IMR-90 (cell line): ENCODE results near the gene ZNF423. TPM values are rescaled to one million over a fixed set of nuclear protein-coding genes. Genes with fewer than 3 reads are reported as not detected.

Experiments used
- ATAC-seq: fragments of 200-7000 bp; cut with Tn5 transposase; 2 replicates; pipeline ENCODE4 v1.9.1; 2020; ENCODE audit warnings: low read depth, mild to moderate bottlenecking, moderate library complexity
- BruUV-seq: library from RNA; stranded (reverse); fragments of 400-500 nt; replicated peaks from 2 replicates; lab custom pipeline; 2021; lab: Mats Ljungman, UMichigan
- CTCF ChIA-PET: fragments of 300-600 bp; formaldehyde crosslinking; extraction: SDS; loops from one replicate; lab custom pipeline; 2021; ENCODE audit warnings: antibody characterized with exemption; lab: Yijun Ruan, JAX
- POLR2A ChIA-PET: fragments of 300-600 bp; sonication (Branson Sonifier 250); formaldehyde crosslinking; loops from one replicate; lab custom pipeline; 2022; ENCODE audit warnings: antibody characterized with exemption; ENCODE audit not compliant: unreplicated experiment; lab: Charles Lee
- DNase-seq: peaks from one replicate; pipeline ENCODE4 v3.0.0; 2013
- H2AFZ ChIP-seq: replicated peaks from 2 replicates; pipeline ENCODE3; 2013; ENCODE audit warnings: low read length, mild to moderate bottlenecking; ENCODE audit not compliant: poor library complexity
- H2AK5ac ChIP-seq: 2 replicates; pipeline ENCODE4 v1.6.1; 2013; ENCODE audit warnings: low read depth, low read length, inconsistent platforms
- H2AK9ac ChIP-seq: replicated peaks from 2 replicates; pipeline ENCODE3; 2013; ENCODE audit warnings: mild to moderate bottlenecking, low read depth, low read length, moderate library complexity; ENCODE audit not compliant: poor library complexity
- H2BK120ac ChIP-seq: 2 replicates; pipeline ENCODE4 v1.6.1; 2013; ENCODE audit warnings: low read depth, low read length, inconsistent platforms
- H2BK15ac ChIP-seq: 3 replicates; pipeline ENCODE4 v1.6.1; 2013; ENCODE audit warnings: low read depth, low read length, inconsistent platforms
- H2BK20ac ChIP-seq: 2 replicates; pipeline ENCODE4 v1.6.1; 2013; ENCODE audit warnings: low read depth, mild to moderate bottlenecking, inconsistent platforms, low read length, moderate library complexity
- H2BK5ac ChIP-seq: 2 replicates; pipeline ENCODE4 v1.6.1; 2013; ENCODE audit warnings: mild to moderate bottlenecking, low read depth, low read length, inconsistent platforms; ENCODE audit not compliant: poor library complexity, severe bottlenecking
- H3K14ac ChIP-seq: replicated peaks from 2 replicates; pipeline ENCODE4 v1.6.1; 2013; ENCODE audit warnings: low read depth, low read length, inconsistent platforms
- H3K18ac ChIP-seq: 2 replicates; pipeline ENCODE4 v1.6.1; 2013; ENCODE audit warnings: low read depth, low read length, control low read depth
- H3K23ac ChIP-seq: 2 replicates; pipeline ENCODE4 v1.6.1; 2013; ENCODE audit warnings: low read depth, low read length, inconsistent platforms
- H3K27ac ChIP-seq: 2 replicates; pipeline ENCODE4 v1.5.1; 2013; ENCODE audit warnings: mild to moderate bottlenecking, control low read depth, low read length; ENCODE audit not compliant: insufficient read depth
- H3K27me3 ChIP-seq: 2 replicates; pipeline ENCODE4 v1.6.1; 2013; ENCODE audit warnings: low read length; ENCODE audit not compliant: control insufficient read depth, insufficient read depth
- H3K36me3 ChIP-seq: 2 replicates; pipeline ENCODE4 v1.6.1; 2013; ENCODE audit warnings: low read length, mixed read lengths; ENCODE audit not compliant: control insufficient read depth, insufficient read depth
- H3K4ac ChIP-seq: 2 replicates; pipeline ENCODE4 v1.6.1; 2013; ENCODE audit warnings: low read depth, low read length, inconsistent platforms
- H3K4me1 ChIP-seq: 2 replicates; pipeline ENCODE4 v1.6.1; 2013; ENCODE audit warnings: low read length, mixed read lengths; ENCODE audit not compliant: control insufficient read depth, insufficient read depth
- H3K4me2 ChIP-seq: 2 replicates; pipeline ENCODE4 v1.6.1; 2013; ENCODE audit warnings: low read depth, mild to moderate bottlenecking, control low read depth, low read length, moderate library complexity
- H3K4me3 ChIP-seq: 2 replicates; pipeline ENCODE4 v1.5.1; 2013; ENCODE audit warnings: low read depth, mild to moderate bottlenecking, control low read depth, low read length, moderate library complexity; ENCODE audit not compliant: insufficient read depth
- H3K56ac ChIP-seq: 2 replicates; pipeline ENCODE4 v1.6.1; 2013; ENCODE audit warnings: low read length, inconsistent platforms; ENCODE audit not compliant: insufficient read depth; ENCODE audit errors: extremely low read depth
- H3K79me1 ChIP-seq, 2 experiments: 2 replicates each; pipeline ENCODE4 v1.6.1; 2013; ENCODE audit warnings: low read length in 2 of 2, inconsistent platforms in 1 of 2, low read depth in 1 of 2
- H3K9ac ChIP-seq: 2 replicates; pipeline ENCODE4 v1.6.1; 2013; ENCODE audit warnings: low read depth, low read length, control low read depth
- H3K9me1 ChIP-seq: 2 replicates; pipeline ENCODE4 v1.6.1; 2013; ENCODE audit warnings: low read length, inconsistent platforms; ENCODE audit not compliant: insufficient read depth
- H3K9me3 ChIP-seq: 2 replicates; pipeline ENCODE4 v1.6.1; 2013; ENCODE audit warnings: low read length; ENCODE audit not compliant: control insufficient read depth, insufficient read depth
- H4K20me1 ChIP-seq: 2 replicates; pipeline ENCODE4 v1.6.1; 2013; ENCODE audit warnings: low read length, inconsistent platforms; ENCODE audit not compliant: insufficient read depth
- H4K5ac ChIP-seq: 2 replicates; pipeline ENCODE4 v1.6.1; 2013; ENCODE audit warnings: mild to moderate bottlenecking, low read depth, low read length, control low read depth
- H4K8ac ChIP-seq, 2 experiments: 2 replicates each; pipeline ENCODE4 v1.6.1; 2013; ENCODE audit warnings: low read depth in 2 of 2, low read length in 2 of 2, control low read depth in 1 of 2, inconsistent platforms in 1 of 2
- H4K91ac ChIP-seq: 2 replicates; pipeline ENCODE4 v1.6.1; 2013; ENCODE audit warnings: low read depth, low read length, inconsistent platforms; ENCODE audit not compliant: insufficient read depth
- BHLHE40 ChIP-seq: fragments of 150-350 bp; IDR thresholded peaks from 2 replicates; pipeline ENCODE4 v1.6.1; 2016; ENCODE audit warnings: mild to moderate bottlenecking, low read depth, low read length
- CEBPB ChIP-seq: IDR thresholded peaks from 2 replicates; pipeline ENCODE4 v1.6.1; 2012; ENCODE audit warnings: low read depth, low read length, improper control_type of control experiment
- CHD1 ChIP-seq: IDR thresholded peaks from 2 replicates; pipeline ENCODE4 v1.6.1; 2012; ENCODE audit warnings: low read depth, low read length, improper control_type of control experiment
- FOS ChIP-seq: fragments of 150-350 bp; IDR thresholded peaks from 2 replicates; pipeline ENCODE4 v1.6.1; 2016; ENCODE audit warnings: low read depth, low read length
- MAFK ChIP-seq: IDR thresholded peaks from 2 replicates; pipeline ENCODE4 v1.6.1; 2012; ENCODE audit warnings: low read depth, low read length, improper control_type of control experiment
- MAZ ChIP-seq: IDR thresholded peaks from 2 replicates; pipeline ENCODE4 v1.6.1; 2012; ENCODE audit warnings: low read depth, mild to moderate bottlenecking, low read length, improper control_type of control experiment, moderate library complexity, borderline replicate concordance
- MXI1 ChIP-seq: IDR thresholded peaks from 2 replicates; pipeline ENCODE4 v1.6.1; 2012; ENCODE audit warnings: low read depth, mild to moderate bottlenecking, low read length, moderate library complexity, borderline replicate concordance
- NFE2L2 ChIP-seq: fragments of 150-350 bp; IDR thresholded peaks from 2 replicates; pipeline ENCODE4 v1.6.1; 2016; ENCODE audit warnings: low read depth, mild to moderate bottlenecking, low read length
- POLR2A ChIP-seq: IDR thresholded peaks from 2 replicates; pipeline ENCODE4 v1.6.1; 2012; ENCODE audit warnings: mild to moderate bottlenecking, low read depth, low read length
- RAD21 ChIP-seq: IDR thresholded peaks from 2 replicates; pipeline ENCODE4 v1.6.1; 2012; ENCODE audit warnings: low read length, improper control_type of control experiment
- RCOR1 ChIP-seq: IDR thresholded peaks from 2 replicates; pipeline ENCODE4 v1.6.1; 2012; ENCODE audit warnings: mild to moderate bottlenecking, low read length, improper control_type of control experiment; ENCODE audit not compliant: insufficient replicate concordance
- RFX5 ChIP-seq: IDR thresholded peaks from 2 replicates; pipeline ENCODE4 v1.8.0; 2012; ENCODE audit warnings: low read depth, mild to moderate bottlenecking, low read length, moderate library complexity
- SMC3 ChIP-seq: fragments of 150-350 bp; IDR thresholded peaks from 2 replicates; pipeline ENCODE4 v1.6.1; 2016; ENCODE audit warnings: low read depth, mild to moderate bottlenecking, antibody characterized with exemption, low read length, moderate library complexity
- USF2 ChIP-seq: fragments of 150-350 bp; IDR thresholded peaks from 2 replicates; pipeline ENCODE4 v1.6.1; 2017; ENCODE audit warnings: mild to moderate bottlenecking, antibody characterized with exemption, low read length, low read depth
- WGBS, 2 experiments: methylation state at CpG; one replicate each; pipeline versions ENCODE4 v1.1.5 to v1.1.7; 2013; ENCODE audit warnings: missing lambda C conversion rate in 2 of 2; ENCODE audit not compliant: insufficient read length in 1 of 2; ENCODE audit errors: extremely low coverage in 2 of 2; 5-methylcytosine and 5-hydroxymethylcytosine counted together
- dilution Hi-C: fragments of 300-500 bp; cut with HindIII; formaldehyde crosslinking; loops from one replicate; pipeline ENCODE4 v1.14.3; 2018; ENCODE audit warnings: low sequenced_read_pairs; ENCODE audit not compliant: unreplicated experiment
- in situ Hi-C: fragments of 300-500 bp; cut with MboI; formaldehyde crosslinking; loops from 3 replicates; pipeline ENCODE4 v1.14.3; 2019; ENCODE audit warnings: low sequenced_read_pairs, inconsistent platforms, mixed read lengths
- intact Hi-C: fragments of 100-400 bp; cut with micrococcal nuclease; formaldehyde crosslinking; loops from 2 replicates; pipeline ENCODE4 v1.10.0; 2022
- polyA plus RNA-seq, 3 experiments: library from polyadenylated mRNA; depleted of rRNA; stranded (reverse); fragments of >200 nt; gene quantifications; 2 replicates each; pipeline ENCODE4 v1.2.3, GENCODE V29; 2012; ENCODE audit warnings: low replicate concordance in 1 of 3
- total RNA-seq: library from RNA; depleted of rRNA; stranded (reverse); fragments of >200 nt; gene quantifications from 2 replicates; pipeline ENCODE4 v1.2.3, GENCODE V29; 2012
- TF ChIP-seq, protein P1 (sequence below): conservative IDR thresholded peaks from 2 replicates; pipeline ENCODE4 v1.5.1; 2012; ENCODE audit warnings: mild to moderate bottlenecking, low read depth, low read length, improper control_type of control experiment
- TF ChIP-seq, protein P2 (sequence below): fragments of 150-350 bp; IDR thresholded peaks from 2 replicates; pipeline ENCODE4 v1.6.1; 2016; ENCODE audit warnings: low read depth, mild to moderate bottlenecking, low read length, moderate library complexity, borderline replicate concordance

The ZNF423 gene
- total and polyA plus RNA-seq, 2 of the 4 experiments (the other 2 are of a cell fraction), result under 0.01 to 0.10 TPM

- no peak overlapping the region for H3K56ac ChIP-seq
- CTCF ChIA-PET, result no interaction called here
- BruUV-seq, result no TSS peak
- no peak overlapping the region for H4K8ac ChIP-seq
- no peaks in the 10 kb centered on the region for H3K79me1 ChIP-seq
- H2BK15ac ChIP-seq, result no peak overlapping the region
- WGBS, 2 experiments, result 57% methylated on average over 4 of the region's 15 CpGs; no CpG with 5 or more reads in 1 of the 2 experiments
- H2AK9ac ChIP-seq, result peak overlapping the region; percentile 26
- peaks cover 1% of the 10 kb centered on the region; the same call in 1 of the 2 replicates for H3K27me3 ChIP-seq
- in situ Hi-C loops (no loop called here), dilution Hi-C loops (no loop called here), intact Hi-C loops (no loop called here)
- DNase-seq (no peak), ATAC-seq (no peak)
- no peak overlapping the region for H3K27ac ChIP-seq
- POLR2A ChIA-PET, result no interaction called here
- H3K9me1 ChIP-seq, result no peaks in the 10 kb centered on the region
- no peak overlapping the region for H4K91ac ChIP-seq
- no peaks in the 10 kb centered on the region for H4K20me1 ChIP-seq
- no peak overlapping the region for H3K18ac ChIP-seq
- no peak overlapping the region for H2AFZ ChIP-seq
- no peak overlapping the region for H3K4me2 ChIP-seq
- no peak overlapping the region for H2BK120ac ChIP-seq
- no peak overlapping the region for H3K14ac ChIP-seq
- H3K9ac ChIP-seq, result no peak overlapping the region
- no peaks in the 10 kb centered on the region for H3K9me3 ChIP-seq
- no peak overlapping the region for H3K4ac ChIP-seq
- H3K36me3 ChIP-seq, result no peaks in the 10 kb centered on the region
- H2AK5ac ChIP-seq, result no peak overlapping the region
- H3K4me3 ChIP-seq, result no peak overlapping the region
- no peaks in the 10 kb centered on the region for H3K4me1 ChIP-seq
- H2BK20ac ChIP-seq, result no peak overlapping the region
- H4K5ac ChIP-seq, result no peak overlapping the region
- TF ChIP-seq RAD21 (no peak), MAFK (no peak), SMC3 (no peak), FOS (no peak), MAZ (no peak), POLR2A (no peak), USF2 (no peak), RFX5 (no peak), RCOR1 (no peak), NFE2L2 (no peak), CHD1 (no peak), MXI1 (no peak), BHLHE40 (no peak), CEBPB (no peak)
- TF ChIP-seq, protein P1, sequence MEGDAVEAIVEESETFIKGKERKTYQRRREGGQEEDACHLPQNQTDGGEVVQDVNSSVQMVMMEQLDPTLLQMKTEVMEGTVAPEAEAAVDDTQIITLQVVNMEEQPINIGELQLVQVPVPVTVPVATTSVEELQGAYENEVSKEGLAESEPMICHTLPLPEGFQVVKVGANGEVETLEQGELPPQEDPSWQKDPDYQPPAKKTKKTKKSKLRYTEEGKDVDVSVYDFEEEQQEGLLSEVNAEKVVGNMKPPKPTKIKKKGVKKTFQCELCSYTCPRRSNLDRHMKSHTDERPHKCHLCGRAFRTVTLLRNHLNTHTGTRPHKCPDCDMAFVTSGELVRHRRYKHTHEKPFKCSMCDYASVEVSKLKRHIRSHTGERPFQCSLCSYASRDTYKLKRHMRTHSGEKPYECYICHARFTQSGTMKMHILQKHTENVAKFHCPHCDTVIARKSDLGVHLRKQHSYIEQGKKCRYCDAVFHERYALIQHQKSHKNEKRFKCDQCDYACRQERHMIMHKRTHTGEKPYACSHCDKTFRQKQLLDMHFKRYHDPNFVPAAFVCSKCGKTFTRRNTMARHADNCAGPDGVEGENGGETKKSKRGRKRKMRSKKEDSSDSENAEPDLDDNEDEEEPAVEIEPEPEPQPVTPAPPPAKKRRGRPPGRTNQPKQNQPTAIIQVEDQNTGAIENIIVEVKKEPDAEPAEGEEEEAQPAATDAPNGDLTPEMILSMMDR, result no peak
- TF ChIP-seq, protein P2, sequence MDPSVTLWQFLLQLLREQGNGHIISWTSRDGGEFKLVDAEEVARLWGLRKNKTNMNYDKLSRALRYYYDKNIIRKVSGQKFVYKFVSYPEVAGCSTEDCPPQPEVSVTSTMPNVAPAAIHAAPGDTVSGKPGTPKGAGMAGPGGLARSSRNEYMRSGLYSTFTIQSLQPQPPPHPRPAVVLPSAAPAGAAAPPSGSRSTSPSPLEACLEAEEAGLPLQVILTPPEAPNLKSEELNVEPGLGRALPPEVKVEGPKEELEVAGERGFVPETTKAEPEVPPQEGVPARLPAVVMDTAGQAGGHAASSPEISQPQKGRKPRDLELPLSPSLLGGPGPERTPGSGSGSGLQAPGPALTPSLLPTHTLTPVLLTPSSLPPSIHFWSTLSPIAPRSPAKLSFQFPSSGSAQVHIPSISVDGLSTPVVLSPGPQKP, result no peak
- H3K23ac ChIP-seq, result no peak overlapping the region
- no peak overlapping the region for H2BK5ac ChIP-seq
These were observed 181.5 kb downstream of the ZNF423 start for GRCh38 chr16:49674351-49674851.
